Fibroblast of lung (primary cell): Measurements from ENCODE around the gene TRIM72.

ENCODE experiments used
- CTCF ChIP-seq, 2 donors: IDR thresholded peaks in 1 of 2; conservative IDR thresholded peaks in 1 of 2; 1 replicate in 1 of 2; 2 replicates in 1 of 2; pipeline ENCODE4 v1.5.1; 2011 to 2012; ENCODE audit warnings: low read length in 2 of 2, control low read depth in 1 of 2, inconsistent platforms in 1 of 2, low read depth in 1 of 2, mild to moderate bottlenecking in 1 of 2
- EZH2 ChIP-seq: IDR thresholded peaks from 2 replicates; pipeline ENCODE4 v1.5.1; 2012; ENCODE audit warnings: low read length, control low read depth, mild to moderate bottlenecking; ENCODE audit errors: missing control alignments

GRCh38 chr16:31192856-31193642 is 20.9 kb upstream of the TRIM72 start:
- no peak for TF ChIP-seq CTCF (conservative IDR thresholded peaks at IDR 0.05 in 1 of 2, IDR thresholded peaks at IDR 0.05 in 1 of 2; ENCODE audit: low read depth in 1 of 2, low read length in 2 of 2)
- no peak for TF ChIP-seq EZH2
